Measurements from ENCODE around the gene COL19A1.

- TF ChIP-seq, protein P1, sequence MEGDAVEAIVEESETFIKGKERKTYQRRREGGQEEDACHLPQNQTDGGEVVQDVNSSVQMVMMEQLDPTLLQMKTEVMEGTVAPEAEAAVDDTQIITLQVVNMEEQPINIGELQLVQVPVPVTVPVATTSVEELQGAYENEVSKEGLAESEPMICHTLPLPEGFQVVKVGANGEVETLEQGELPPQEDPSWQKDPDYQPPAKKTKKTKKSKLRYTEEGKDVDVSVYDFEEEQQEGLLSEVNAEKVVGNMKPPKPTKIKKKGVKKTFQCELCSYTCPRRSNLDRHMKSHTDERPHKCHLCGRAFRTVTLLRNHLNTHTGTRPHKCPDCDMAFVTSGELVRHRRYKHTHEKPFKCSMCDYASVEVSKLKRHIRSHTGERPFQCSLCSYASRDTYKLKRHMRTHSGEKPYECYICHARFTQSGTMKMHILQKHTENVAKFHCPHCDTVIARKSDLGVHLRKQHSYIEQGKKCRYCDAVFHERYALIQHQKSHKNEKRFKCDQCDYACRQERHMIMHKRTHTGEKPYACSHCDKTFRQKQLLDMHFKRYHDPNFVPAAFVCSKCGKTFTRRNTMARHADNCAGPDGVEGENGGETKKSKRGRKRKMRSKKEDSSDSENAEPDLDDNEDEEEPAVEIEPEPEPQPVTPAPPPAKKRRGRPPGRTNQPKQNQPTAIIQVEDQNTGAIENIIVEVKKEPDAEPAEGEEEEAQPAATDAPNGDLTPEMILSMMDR (conservative IDR thresholded peaks at IDR 0.05; ENCODE audit: low read length) = no peak
- no peak for TF ChIP-seq EZH2phosphoT487 (IDR thresholded peaks at IDR 0.05; ENCODE audit: borderline replicate concordance, low read depth, low read length)
Measured at GRCh38 chr6:70221715-70222438, 355.5 kb downstream of the COL19A1 start.
